HG02571 (cell line): ENCODE results near the gene CBR4.
"Not testable (repeated sequence)": the region's sequence is repeated elsewhere in the genome, so short reads cannot be mapped to it uniquely, and the experiment has no call there.

Source experiments
- ATAC-seq: cut with Tn5 transposase; IDR thresholded peaks from one replicate; pipeline ENCODE4 v1.9.1; 2021; ENCODE audit warnings: mild to moderate bottlenecking, moderate library complexity; ENCODE audit not compliant: unreplicated experiment

CBR4 gene

GRCh38 chr4:168995537-168996295 lies 14.3 kb downstream of the CBR4 start:
- ATAC-seq, result no peak

DNA sequence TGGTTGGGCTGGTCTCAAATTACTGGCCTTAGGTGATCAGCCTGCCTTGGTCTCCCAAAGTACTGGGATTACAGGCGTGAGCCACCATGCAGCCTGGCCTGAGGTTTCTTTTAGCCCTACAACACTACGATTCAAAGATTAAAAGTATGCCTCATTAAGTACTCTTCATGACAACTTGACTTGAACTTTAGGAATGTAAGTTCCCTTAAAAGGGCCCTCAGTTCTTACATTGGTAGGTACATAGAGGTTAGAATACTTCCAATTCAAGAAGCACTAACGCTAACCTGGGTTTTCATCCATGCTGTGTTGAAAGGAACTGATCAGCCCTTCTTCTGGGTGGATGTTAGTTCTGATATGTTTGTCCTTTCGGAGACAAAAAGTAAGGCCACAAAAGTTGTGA lies 15.1 kb downstream of the CBR4 start:
- no peak for ATAC-seq

DNA sequence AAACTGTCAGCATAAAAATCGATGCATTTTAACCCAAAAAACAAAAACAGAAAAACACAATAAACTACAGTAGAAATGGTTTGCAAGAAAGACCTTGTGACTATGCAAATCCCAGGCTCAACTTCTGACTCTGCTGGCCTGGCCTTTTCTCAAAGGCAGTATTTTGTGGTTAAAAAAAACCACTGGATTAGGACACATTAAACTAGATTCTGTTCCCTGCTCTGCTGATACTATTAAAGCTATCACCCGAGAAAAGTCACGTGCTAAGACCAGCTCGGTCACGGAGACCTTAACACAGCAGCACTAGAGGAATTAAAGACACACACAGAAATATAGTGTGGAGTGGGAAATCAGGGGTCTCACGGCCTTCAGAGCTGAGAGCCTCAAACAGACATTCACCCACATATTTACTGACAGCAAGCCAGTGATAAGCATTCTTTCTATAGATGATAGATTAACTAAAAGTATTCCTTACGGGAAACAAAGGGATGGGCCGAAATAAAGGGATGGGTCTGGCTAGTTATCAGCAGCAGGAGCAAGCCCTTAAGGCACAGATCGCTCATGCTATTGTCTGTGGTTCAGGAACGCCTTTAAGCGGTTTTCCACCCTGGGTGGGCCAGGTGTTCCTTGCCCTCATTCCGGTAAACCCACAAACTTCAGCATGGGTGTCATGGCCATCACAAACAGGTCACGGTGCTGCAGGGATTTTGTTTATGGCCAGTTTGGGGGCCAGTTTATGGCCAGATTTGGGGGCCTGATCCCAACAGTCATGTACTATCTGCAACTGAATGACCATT lies 16.1 kb downstream of the CBR4 start:
- ATAC-seq, result no peak

DNA sequence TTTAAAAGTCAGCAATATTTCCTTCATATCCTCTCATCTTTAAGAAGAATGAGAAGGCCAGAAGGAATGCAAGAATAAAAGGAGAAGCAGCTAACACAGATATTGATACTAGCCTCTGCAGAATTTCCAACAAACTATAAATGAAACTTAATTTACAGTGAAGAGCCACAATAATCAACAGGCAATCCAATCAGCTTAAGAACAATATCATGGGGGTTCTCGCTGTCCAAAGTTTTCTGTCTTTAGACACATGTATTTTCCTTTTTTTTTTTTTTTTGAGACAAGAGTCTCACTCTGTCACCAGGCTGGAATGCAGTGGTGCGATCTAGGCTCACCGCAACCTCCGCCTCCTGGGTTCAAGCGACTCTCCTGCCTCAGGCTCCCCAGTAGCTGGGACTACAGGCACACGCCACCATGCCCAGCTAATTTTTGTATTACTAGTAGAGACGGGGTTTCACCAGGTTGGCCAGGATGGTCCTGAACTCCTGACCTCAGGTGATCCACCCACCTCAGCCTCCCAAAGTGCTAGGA lies 17.0 kb downstream of the CBR4 start:
- ATAC-seq, result not testable (repeated sequence)

DNA sequence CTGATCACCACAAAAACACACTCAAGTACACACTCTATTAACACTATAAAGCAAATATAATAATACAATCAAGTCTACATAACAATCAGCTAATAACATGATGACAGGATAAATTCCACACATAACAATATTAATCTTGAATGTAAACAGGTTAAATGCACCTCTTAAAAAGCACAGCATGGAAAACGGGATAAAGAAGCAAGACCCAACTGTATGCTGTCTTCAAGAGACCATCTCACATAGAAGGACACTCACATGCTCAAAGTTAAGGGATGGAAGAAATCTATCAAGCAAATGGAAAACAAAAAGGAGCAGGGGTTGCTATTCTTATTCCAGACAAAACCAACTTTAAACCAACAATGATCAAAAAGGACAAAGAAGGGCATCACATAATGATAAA lies 28.1 kb downstream of the CBR4 start:
- no peak for ATAC-seq

GRCh38 chr4:168981460-168981859 lies 28.6 kb downstream of the CBR4 start:
- no peak for ATAC-seq

DNA sequence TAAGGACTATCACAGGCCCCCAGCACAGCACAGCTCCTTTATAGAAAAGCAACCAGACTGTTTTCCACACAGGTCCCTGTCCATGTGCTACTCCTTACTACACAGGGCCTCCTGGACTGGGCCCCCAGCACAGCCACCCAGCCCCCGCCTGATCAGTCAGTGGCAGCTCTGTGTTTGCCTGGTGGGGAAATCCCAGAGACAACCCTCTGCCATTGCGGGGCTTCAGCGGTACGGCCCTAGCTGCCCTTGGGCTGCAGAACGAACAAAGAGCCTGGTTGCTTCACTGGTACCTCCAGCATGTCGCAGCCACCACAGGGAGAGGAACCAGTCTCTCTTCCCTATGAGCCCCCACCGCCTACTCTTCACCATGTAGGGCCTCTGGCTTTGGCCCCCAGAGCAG lies 30.7 kb downstream of the CBR4 start:
- no peak for ATAC-seq

- no peak for ATAC-seq
Observed at GRCh38 chr4:168978001-168978700, 31.9 kb downstream of the CBR4 start.

DNA sequence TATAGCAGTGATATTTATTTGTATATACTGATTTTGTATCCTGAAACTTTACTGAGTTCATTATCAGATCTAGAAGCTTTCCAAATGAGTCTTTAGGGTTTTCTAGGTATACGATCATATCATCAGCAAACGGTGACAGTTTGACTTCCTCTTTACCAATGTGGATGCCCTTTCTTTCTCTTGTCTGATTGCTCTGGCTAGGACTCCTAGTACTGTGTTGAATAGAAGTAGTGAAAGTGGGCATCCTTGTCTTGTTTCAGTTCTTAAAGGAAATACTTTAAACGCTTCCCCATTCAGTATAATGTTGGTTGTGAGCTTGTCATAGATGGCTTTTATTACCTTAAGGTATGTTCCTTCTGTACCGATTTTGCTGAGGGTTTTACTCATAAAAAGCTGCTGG lies 37.5 kb downstream of the CBR4 start:
- ATAC-seq, result no peak

- no peak for ATAC-seq
Observed at GRCh38 chr4:168960716-168961115, 49.3 kb downstream of the CBR4 start.

GRCh38 chr4:168955674-168956073 lies 54.4 kb downstream of the CBR4 start:
- ATAC-seq, result no peak

DNA sequence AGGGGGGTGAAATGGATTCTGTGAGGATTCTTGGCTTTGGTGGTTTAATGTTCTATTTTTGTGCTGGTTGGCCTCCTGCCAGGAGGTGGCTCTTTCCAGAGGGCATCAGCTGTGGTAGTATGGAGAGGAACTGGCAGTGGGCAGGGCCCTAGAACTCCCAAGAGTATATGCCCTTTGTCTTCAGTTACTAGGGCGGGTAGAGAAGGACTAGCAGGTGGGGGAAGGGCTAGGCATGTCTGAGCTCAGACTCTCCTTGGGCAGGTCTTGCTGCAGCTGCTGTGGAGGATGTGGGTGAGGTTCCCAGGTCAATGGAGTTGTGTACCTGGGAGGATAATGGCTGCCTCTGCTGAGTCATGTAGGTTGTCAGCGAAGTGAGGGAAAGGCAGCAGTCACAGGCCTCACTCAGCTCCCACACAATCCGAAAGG lies 57.2 kb downstream of the CBR4 start:
- not testable (repeated sequence) for ATAC-seq

GRCh38 chr4:168945291-168945690 lies 64.8 kb downstream of the CBR4 start:
- no peak for ATAC-seq

DNA sequence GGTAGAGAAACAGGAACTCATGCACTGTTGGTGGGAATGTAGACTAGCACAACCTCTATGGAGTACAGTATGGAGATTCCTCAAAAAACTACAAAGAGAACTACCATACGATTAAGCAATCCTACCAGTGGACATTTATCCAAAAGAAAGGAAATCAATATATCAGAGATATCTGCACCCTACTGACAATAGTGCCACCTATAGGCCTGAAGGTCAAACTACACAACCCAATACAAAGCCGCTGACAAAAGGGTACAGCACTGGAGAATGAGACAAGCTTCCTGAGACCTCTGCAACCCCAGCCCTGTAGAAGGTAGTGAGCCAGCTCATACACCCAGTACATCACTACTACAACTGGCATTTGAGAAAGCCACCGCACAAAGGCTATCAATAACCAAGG lies 67.1 kb downstream of the CBR4 start:
- ATAC-seq, result no peak
